ENCODE results near the gene SORCS1. TPM values are rescaled to one million over a fixed set of nuclear protein-coding genes. Genes with fewer than 3 reads are reported as not detected.

SORCS1 gene
- total RNA-seq, 2 experiments from 2014 or later: not detected

- Mint-ChIP-seq H3K27ac (no peak overlapping the region), H3K9me3 (peaks cover 2% of the 10 kb centered on the region), H3K36me3 (ENCODE audit: low read depth) (no peaks in the 10 kb centered on the region), H3K27me3 (no peaks in the 10 kb centered on the region), H3K4me3 (no peak overlapping the region), H3K4me1 (ENCODE audit: low read depth) (no peaks in the 10 kb centered on the region)
- DNase-seq (no peak), ATAC-seq (no peak)
- ChIA-PET CTCF (no interaction called here), POLR2A (no interaction called here)
- TF ChIP-seq CTCF (IDR thresholded peaks at IDR 0.05): no peak
- intact Hi-C loops (cut with micrococcal nuclease): no loop called here
Measured at GRCh38 chr10:106785528-106785927, 379.0 kb downstream of the SORCS1 start.

- H3K4me1 Mint-ChIP-seq (ENCODE audit: low read depth): no peaks in the 10 kb centered on the region
- no peak overlapping the region for H3K27ac Mint-ChIP-seq
- ChIA-PET POLR2A (no interaction called here), CTCF (no interaction called here)
- H3K9me3 Mint-ChIP-seq: peaks cover 2% of the 10 kb centered on the region
- TF ChIP-seq CTCF (IDR thresholded peaks at IDR 0.05): no peak
- H3K4me3 Mint-ChIP-seq: no peak overlapping the region
- DNase-seq (no peak), ATAC-seq (no peak)
- H3K27me3 Mint-ChIP-seq: no peaks in the 10 kb centered on the region
- no peaks in the 10 kb centered on the region for H3K36me3 Mint-ChIP-seq (ENCODE audit: low read depth)
- intact Hi-C loops (cut with micrococcal nuclease): no loop called here
Measured at GRCh38 chr10:106780632-106781031, 383.9 kb downstream of the SORCS1 start.

- H3K4me3 Mint-ChIP-seq: no peak overlapping the region
- ChIA-PET CTCF (no interaction called here), POLR2A (no interaction called here)
- H3K27me3 Mint-ChIP-seq: no peaks in the 10 kb centered on the region
- no peak overlapping the region for H3K27ac Mint-ChIP-seq
- no peaks in the 10 kb centered on the region for H3K36me3 Mint-ChIP-seq (ENCODE audit: low read depth)
- TF ChIP-seq CTCF (IDR thresholded peaks at IDR 0.05): no peak
- ATAC-seq (no peak), DNase-seq (no peak)
- no peaks in the 10 kb centered on the region for H3K9me3 Mint-ChIP-seq
- intact Hi-C loops (cut with micrococcal nuclease): no loop called here
- H3K4me1 Mint-ChIP-seq (ENCODE audit: low read depth): no peaks in the 10 kb centered on the region
Measured at GRCh38 chr10:106777841-106778240, 386.7 kb downstream of the SORCS1 start.

- POLR2A ChIA-PET: no interaction called here
- H3K4me3 Mint-ChIP-seq: no peak overlapping the region
- no peaks in the 10 kb centered on the region for H3K27me3 Mint-ChIP-seq
- DNase-seq (no peak), ATAC-seq (no peak)
- no peak for TF ChIP-seq CTCF (IDR thresholded peaks at IDR 0.05)
- H3K4me1 Mint-ChIP-seq (ENCODE audit: low read depth): no peaks in the 10 kb centered on the region
- H3K36me3 Mint-ChIP-seq (ENCODE audit: low read depth): no peaks in the 10 kb centered on the region
- CTCF ChIA-PET: no interaction called here
- intact Hi-C loops (cut with micrococcal nuclease): no loop called here
- no peaks in the 10 kb centered on the region for H3K9me3 Mint-ChIP-seq
- no peak overlapping the region for H3K27ac Mint-ChIP-seq
Measured at GRCh38 chr10:106775127-106775526, 389.4 kb downstream of the SORCS1 start.

- ATAC-seq (no peak), DNase-seq (no peak)
- H3K4me1 Mint-ChIP-seq (ENCODE audit: low read depth): no peaks in the 10 kb centered on the region
- H3K36me3 Mint-ChIP-seq (ENCODE audit: low read depth): no peaks in the 10 kb centered on the region
- CTCF ChIA-PET: no interaction called here
- no peak for TF ChIP-seq CTCF (IDR thresholded peaks at IDR 0.05)
- no peaks in the 10 kb centered on the region for H3K9me3 Mint-ChIP-seq
- H3K27me3 Mint-ChIP-seq: no peaks in the 10 kb centered on the region
- H3K27ac Mint-ChIP-seq: no peak overlapping the region
- no peak overlapping the region for H3K4me3 Mint-ChIP-seq
- POLR2A ChIA-PET: no interaction called here
- intact Hi-C loops (cut with micrococcal nuclease): no loop called here
Measured at GRCh38 chr10:106772957-106773356, 391.5 kb downstream of the SORCS1 start.

Data from activated CD8-positive, alpha-beta T cell treated with anti-CD3 and anti-CD28 coated beads for 36 hours (primary cell).